ENCODE measurements around the gene CDH20.

The CDH20 gene

GRCh38 chr18:61589724-61590065 lies 256.5 kb downstream of the CDH20 start:
- Histone ChIP-seq H3K9ac (ENCODE audit: low read length) (no peak overlapping the region), H3K4ac (ENCODE audit: low read depth in 1 of 2, low read length in 2 of 2) (no peak overlapping the region), H4K8ac (ENCODE audit: low read length) (no peak overlapping the region), H2BK15ac (ENCODE audit: low read depth, poor library complexity, severe bottlenecking) (no peak overlapping the region), H4K91ac (ENCODE audit: low read length) (peak overlapping the region; percentile 84), H3K18ac (ENCODE audit: low read depth in 1 of 2, low read length in 2 of 2) (peak overlapping the region in 1 of 2 experiments; percentile 61), H3K36me3 (ENCODE audit: control insufficient read depth in 1 of 2, insufficient read depth in 2 of 2, low read depth in 1 of 2, low read length in 2 of 2) (no peaks in the 10 kb centered on the region), H2BK120ac (ENCODE audit: low read depth, low read length) (no peak overlapping the region), H3K14ac (ENCODE audit: low read length in 2 of 2) (no peak overlapping the region), H3K23ac (ENCODE audit: low read length in 2 of 2) (no peak overlapping the region), H3K27me3 (ENCODE audit: control insufficient read depth in 1 of 2, insufficient read depth in 1 of 2, low read length in 2 of 2) (no peaks in the 10 kb centered on the region), H2BK5ac (ENCODE audit: low read depth, low read length, poor library complexity, severe bottlenecking) (no peak overlapping the region), H2AK5ac (ENCODE audit: low read length, severe bottlenecking) (no peak overlapping the region), H3K79me1 (replicated peaks; ENCODE audit: low read length, poor library complexity, severe bottlenecking) (no peaks in the 10 kb centered on the region), H3K4me3 (ENCODE audit: insufficient read depth in 1 of 2, low read depth in 1 of 2, low read length in 2 of 2) (no peak overlapping the region), H2AFZ (ENCODE audit: low read depth, low read length) (no peak overlapping the region), H2BK12ac (ENCODE audit: low read length in 2 of 2) (peak overlapping the region; percentile 0 to 30), H3K4me1 (ENCODE audit: control insufficient read depth, insufficient read depth, low read depth, low read length) (peaks cover 3% of the 10 kb centered on the region), H3K4me2 (ENCODE audit: low read length, poor library complexity, severe bottlenecking) (no peak overlapping the region), H3K9me3 (ENCODE audit: control insufficient read depth, low read length) (no peaks in the 10 kb centered on the region), H3K27ac (ENCODE audit: low read length, poor library complexity, severe bottlenecking) (no peak overlapping the region)
- WGBS: 67% methylated on average over 4 of the region's 4 CpGs
- peak; percentile 82 for DNase-seq

GRCh38 chr18:61591253-61591652 lies 258.0 kb downstream of the CDH20 start:
- no peak overlapping the region for H2BK5ac ChIP-seq (ENCODE audit: low read depth, low read length, poor library complexity, severe bottlenecking)
- H3K4me1 ChIP-seq (ENCODE audit: control insufficient read depth, insufficient read depth, low read depth, low read length): peaks cover 3% of the 10 kb centered on the region
- no peak overlapping the region for H2AK5ac ChIP-seq (ENCODE audit: low read length, severe bottlenecking)
- no peak overlapping the region for H2BK15ac ChIP-seq (ENCODE audit: low read depth, poor library complexity, severe bottlenecking)
- no peak overlapping the region for H3K4me2 ChIP-seq (ENCODE audit: low read length, poor library complexity, severe bottlenecking)
- H3K27me3 ChIP-seq (ENCODE audit: control insufficient read depth in 1 of 2, insufficient read depth in 1 of 2, low read length in 2 of 2): no peaks in the 10 kb centered on the region
- no peak overlapping the region for H3K9ac ChIP-seq (ENCODE audit: low read length)
- no peaks in the 10 kb centered on the region for H3K79me1 ChIP-seq (replicated peaks; ENCODE audit: low read length, poor library complexity, severe bottlenecking)
- no peak overlapping the region for H2BK120ac ChIP-seq (ENCODE audit: low read depth, low read length)
- no peak overlapping the region for H3K4ac ChIP-seq (ENCODE audit: low read depth in 1 of 2, low read length in 2 of 2)
- no peaks in the 10 kb centered on the region for H3K36me3 ChIP-seq (ENCODE audit: control insufficient read depth in 1 of 2, insufficient read depth in 2 of 2, low read depth in 1 of 2, low read length in 2 of 2)
- DNase-seq: no peak
- no peak overlapping the region for H3K4me3 ChIP-seq (ENCODE audit: insufficient read depth in 1 of 2, low read depth in 1 of 2, low read length in 2 of 2)
- no peak overlapping the region for H3K18ac ChIP-seq (ENCODE audit: low read depth in 1 of 2, low read length in 2 of 2)
- H3K23ac ChIP-seq (ENCODE audit: low read length in 2 of 2): no peak overlapping the region
- no peak overlapping the region for H2AFZ ChIP-seq (ENCODE audit: low read depth, low read length)
- H3K9me3 ChIP-seq (ENCODE audit: control insufficient read depth, low read length): no peaks in the 10 kb centered on the region
- H4K91ac ChIP-seq (ENCODE audit: low read length): no peak overlapping the region
- no peak overlapping the region for H2BK12ac ChIP-seq (ENCODE audit: low read length in 2 of 2)
- no peak overlapping the region for H4K8ac ChIP-seq (ENCODE audit: low read length)
- no peak overlapping the region for H3K14ac ChIP-seq (ENCODE audit: low read length in 2 of 2)
- no peak overlapping the region for H3K27ac ChIP-seq (ENCODE audit: low read length, poor library complexity, severe bottlenecking)

- no peak overlapping the region for H3K18ac ChIP-seq (ENCODE audit: low read depth in 1 of 2, low read length in 2 of 2)
- H3K27me3 ChIP-seq (ENCODE audit: control insufficient read depth in 1 of 2, insufficient read depth in 1 of 2, low read length in 2 of 2): no peaks in the 10 kb centered on the region
- H2BK120ac ChIP-seq (ENCODE audit: low read depth, low read length): no peak overlapping the region
- peaks cover 6% of the 10 kb centered on the region for H3K79me1 ChIP-seq (replicated peaks; ENCODE audit: low read length, poor library complexity, severe bottlenecking)
- no peak overlapping the region for H4K91ac ChIP-seq (ENCODE audit: low read length)
- 76% methylated on average over 6 of the region's 8 CpGs for WGBS
- H3K4me1 ChIP-seq (ENCODE audit: control insufficient read depth, insufficient read depth, low read depth, low read length): no peaks in the 10 kb centered on the region
- no peaks in the 10 kb centered on the region for H3K36me3 ChIP-seq (ENCODE audit: control insufficient read depth in 1 of 2, insufficient read depth in 2 of 2, low read depth in 1 of 2, low read length in 2 of 2)
- H2AFZ ChIP-seq (ENCODE audit: low read depth, low read length): no peak overlapping the region
- H3K14ac ChIP-seq (ENCODE audit: low read length in 2 of 2): no peak overlapping the region
- H3K9me3 ChIP-seq (ENCODE audit: control insufficient read depth, low read length): no peaks in the 10 kb centered on the region
- H2AK5ac ChIP-seq (ENCODE audit: low read length, severe bottlenecking): no peak overlapping the region
- no peak overlapping the region for H3K27ac ChIP-seq (ENCODE audit: low read length, poor library complexity, severe bottlenecking)
- no peak overlapping the region for H3K23ac ChIP-seq (ENCODE audit: low read length in 2 of 2)
- H2BK12ac ChIP-seq (ENCODE audit: low read length in 2 of 2): no peak overlapping the region
- no peak overlapping the region for H3K4me2 ChIP-seq (ENCODE audit: low read length, poor library complexity, severe bottlenecking)
- no peak for DNase-seq
- H3K4ac ChIP-seq (ENCODE audit: low read depth in 1 of 2, low read length in 2 of 2): no peak overlapping the region
- no peak overlapping the region for H2BK5ac ChIP-seq (ENCODE audit: low read depth, low read length, poor library complexity, severe bottlenecking)
- H3K4me3 ChIP-seq (ENCODE audit: insufficient read depth in 1 of 2, low read depth in 1 of 2, low read length in 2 of 2): peak overlapping the region in 1 of 2 experiments; percentile 68
- H2BK15ac ChIP-seq (ENCODE audit: low read depth, poor library complexity, severe bottlenecking): no peak overlapping the region
- peak overlapping the region; percentile 81 for H3K9ac ChIP-seq (ENCODE audit: low read length)
- H4K8ac ChIP-seq (ENCODE audit: low read length): no peak overlapping the region
Observed at GRCh38 chr18:61595615-61596251, 262.5 kb downstream of the CDH20 start.

GRCh38 chr18:61596296-61596695 lies 263.1 kb downstream of the CDH20 start:
- H3K4me3 ChIP-seq (ENCODE audit: insufficient read depth in 1 of 2, low read depth in 1 of 2, low read length in 2 of 2): peak overlapping the region in 1 of 2 experiments; percentile 68
- H3K18ac ChIP-seq (ENCODE audit: low read depth in 1 of 2, low read length in 2 of 2): no peak overlapping the region
- H2BK5ac ChIP-seq (ENCODE audit: low read depth, low read length, poor library complexity, severe bottlenecking): no peak overlapping the region
- no peak overlapping the region for H4K8ac ChIP-seq (ENCODE audit: low read length)
- 87% methylated on average over 1 of the region's 3 CpGs for WGBS
- H4K91ac ChIP-seq (ENCODE audit: low read length): no peak overlapping the region
- no peak overlapping the region for H3K27ac ChIP-seq (ENCODE audit: low read length, poor library complexity, severe bottlenecking)
- H3K4me2 ChIP-seq (ENCODE audit: low read length, poor library complexity, severe bottlenecking): no peak overlapping the region
- DNase-seq: no peak
- no peak overlapping the region for H2BK12ac ChIP-seq (ENCODE audit: low read length in 2 of 2)
- no peak overlapping the region for H3K14ac ChIP-seq (ENCODE audit: low read length in 2 of 2)
- no peaks in the 10 kb centered on the region for H3K27me3 ChIP-seq (ENCODE audit: control insufficient read depth in 1 of 2, insufficient read depth in 1 of 2, low read length in 2 of 2)
- no peaks in the 10 kb centered on the region for H3K4me1 ChIP-seq (ENCODE audit: control insufficient read depth, insufficient read depth, low read depth, low read length)
- no peak overlapping the region for H2BK120ac ChIP-seq (ENCODE audit: low read depth, low read length)
- no peak overlapping the region for H2AFZ ChIP-seq (ENCODE audit: low read depth, low read length)
- H2AK5ac ChIP-seq (ENCODE audit: low read length, severe bottlenecking): no peak overlapping the region
- H3K79me1 ChIP-seq (replicated peaks; ENCODE audit: low read length, poor library complexity, severe bottlenecking): peaks cover 7% of the 10 kb centered on the region
- no peak overlapping the region for H3K4ac ChIP-seq (ENCODE audit: low read depth in 1 of 2, low read length in 2 of 2)
- no peak overlapping the region for H2BK15ac ChIP-seq (ENCODE audit: low read depth, poor library complexity, severe bottlenecking)
- H3K9me3 ChIP-seq (ENCODE audit: control insufficient read depth, low read length): no peaks in the 10 kb centered on the region
- peak overlapping the region; percentile 81 for H3K9ac ChIP-seq (ENCODE audit: low read length)
- no peaks in the 10 kb centered on the region for H3K36me3 ChIP-seq (ENCODE audit: control insufficient read depth in 1 of 2, insufficient read depth in 2 of 2, low read depth in 1 of 2, low read length in 2 of 2)
- no peak overlapping the region for H3K23ac ChIP-seq (ENCODE audit: low read length in 2 of 2)

All from mesenchymal stem cell (in vitro differentiated cells and primary cell).